SK-N-MC (cell line): ENCODE data around the gene E2F4.

Experiments
- DNase-seq: peaks from one replicate; pipeline ENCODE4 v3.0.0-alpha.2; 2011; ENCODE audit warnings: low read depth, low spot score
- H3K27ac ChIP-seq: fragments of 200-600 bp; sonication (generic); 2 replicates; pipeline ENCODE4 v1.5.1; 2016; ENCODE audit warnings: mixed run types
- H3K36me3 ChIP-seq: fragments of 200-600 bp; sonication (generic); 2 replicates; pipeline ENCODE4 v1.6.1; 2017; ENCODE audit warnings: antibody characterized with exemption, low read length, mixed read lengths; ENCODE audit not compliant: insufficient read depth
- H3K4me3 ChIP-seq: fragments of 200-600 bp; sonication (generic); 2 replicates; pipeline ENCODE4 v1.5.1; 2016
- H3K9ac ChIP-seq: fragments of 200-600 bp; sonication (generic); 2 replicates; pipeline ENCODE4 v1.8.0; 2017; ENCODE audit warnings: mixed run types, mixed read lengths; ENCODE audit not compliant: insufficient read length
- H3K9me3 ChIP-seq: fragments of 200-600 bp; sonication (generic); 2 replicates; pipeline ENCODE4 v1.6.1; 2017; ENCODE audit warnings: low read depth, mild to moderate bottlenecking, antibody characterized with exemption, low read length, moderate library complexity, mixed read lengths
- EZH2 ChIP-seq: fragments of 200-600 bp; sonication (generic); IDR thresholded peaks from one replicate; pipeline ENCODE4 v1.6.1; 2017; ENCODE audit warnings: antibody characterized with exemption
- FOXP2 ChIP-seq: optimal IDR thresholded peaks from 2 replicates; pipeline ENCODE3; 2011; ENCODE audit warnings: mild to moderate bottlenecking, moderate library complexity; ENCODE audit not compliant: insufficient read depth; ENCODE audit errors: extremely low read length, control extremely low read depth
- POLR2AphosphoS5 ChIP-seq: IDR thresholded peaks from 2 replicates; pipeline ENCODE4 v1.6.1; 2012; ENCODE audit warnings: mild to moderate bottlenecking, low read depth, low read length, borderline replicate concordance

The E2F4 gene

GRCh38 chr16:67237396-67238277 is 45.7 kb downstream of the E2F4 start:
- no peak overlapping the region for H3K27ac ChIP-seq
- no peak overlapping the region for H3K4me3 ChIP-seq
- no peak overlapping the region for H3K9ac ChIP-seq
- no peak for DNase-seq
- H3K36me3 ChIP-seq = no peaks in the 10 kb centered on the region
- no peaks in the 10 kb centered on the region for H3K9me3 ChIP-seq
- TF ChIP-seq FOXP2 = no peak
- TF ChIP-seq EZH2 = no peak
- TF ChIP-seq POLR2AphosphoS5 = no peak

GRCh38 chr16:67238278-67238575 is 46.3 kb downstream of the E2F4 start:
- TF ChIP-seq FOXP2 (no peak), EZH2 (no peak), POLR2AphosphoS5 (no peak)
- Histone ChIP-seq H3K4me3 (no peak overlapping the region), H3K27ac (no peak overlapping the region), H3K36me3 (no peaks in the 10 kb centered on the region), H3K9me3 (no peaks in the 10 kb centered on the region), H3K9ac (no peak overlapping the region)
- DNase-seq = no peak

- Histone ChIP-seq H3K9me3 (no peaks in the 10 kb centered on the region), H3K4me3 (no peak overlapping the region), H3K36me3 (no peaks in the 10 kb centered on the region), H3K27ac (no peak overlapping the region), H3K9ac (no peak overlapping the region)
- no peak for TF ChIP-seq POLR2AphosphoS5
- no peak for TF ChIP-seq FOXP2
- TF ChIP-seq EZH2 = no peak
- DNase-seq = no peak
Observed at GRCh38 chr16:67238806-67239470, 47.0 kb downstream of the E2F4 start.

- Histone ChIP-seq H3K9me3 (no peaks in the 10 kb centered on the region), H3K27ac (no peak overlapping the region), H3K36me3 (no peaks in the 10 kb centered on the region), H3K4me3 (no peak overlapping the region), H3K9ac (no peak overlapping the region)
- no peak for TF ChIP-seq FOXP2
- no peak for TF ChIP-seq POLR2AphosphoS5
- no peak for TF ChIP-seq EZH2
- no peak for DNase-seq
Observed at GRCh38 chr16:67240506-67240905, 48.6 kb downstream of the E2F4 start.

GRCh38 chr16:67241008-67241900 is 49.3 kb downstream of the E2F4 start:
- DNase-seq = no peak
- Histone ChIP-seq H3K36me3 (no peaks in the 10 kb centered on the region), H3K9me3 (no peaks in the 10 kb centered on the region), H3K4me3 (no peak overlapping the region), H3K27ac (no peak overlapping the region), H3K9ac (no peak overlapping the region)
- no peak for TF ChIP-seq POLR2AphosphoS5
- TF ChIP-seq FOXP2 = no peak
- no peak for TF ChIP-seq EZH2

GRCh38 chr16:67242138-67242730 is 50.3 kb downstream of the E2F4 start:
- no peak for DNase-seq
- Histone ChIP-seq H3K9ac (no peak overlapping the region), H3K9me3 (no peaks in the 10 kb centered on the region), H3K27ac (no peak overlapping the region), H3K4me3 (no peak overlapping the region), H3K36me3 (no peaks in the 10 kb centered on the region)
- TF ChIP-seq FOXP2 (no peak), POLR2AphosphoS5 (no peak)

- no peak overlapping the region for H3K27ac ChIP-seq
- TF ChIP-seq FOXP2 = no peak
- no peak for TF ChIP-seq POLR2AphosphoS5
- no peak for TF ChIP-seq EZH2
- H3K4me3 ChIP-seq = no peak overlapping the region
- H3K9ac ChIP-seq = no peak overlapping the region
- no peaks in the 10 kb centered on the region for H3K36me3 ChIP-seq
- H3K9me3 ChIP-seq = no peaks in the 10 kb centered on the region
- no peak for DNase-seq
Observed at GRCh38 chr16:67243481-67243880, 51.5 kb downstream of the E2F4 start.
